Measurements from ENCODE around the gene FRMD5.
"Not testable (repeated sequence)": the region's sequence is repeated elsewhere in the genome, so short reads cannot be mapped to it uniquely, and the experiment has no call there.

FRMD5 gene

DNA sequence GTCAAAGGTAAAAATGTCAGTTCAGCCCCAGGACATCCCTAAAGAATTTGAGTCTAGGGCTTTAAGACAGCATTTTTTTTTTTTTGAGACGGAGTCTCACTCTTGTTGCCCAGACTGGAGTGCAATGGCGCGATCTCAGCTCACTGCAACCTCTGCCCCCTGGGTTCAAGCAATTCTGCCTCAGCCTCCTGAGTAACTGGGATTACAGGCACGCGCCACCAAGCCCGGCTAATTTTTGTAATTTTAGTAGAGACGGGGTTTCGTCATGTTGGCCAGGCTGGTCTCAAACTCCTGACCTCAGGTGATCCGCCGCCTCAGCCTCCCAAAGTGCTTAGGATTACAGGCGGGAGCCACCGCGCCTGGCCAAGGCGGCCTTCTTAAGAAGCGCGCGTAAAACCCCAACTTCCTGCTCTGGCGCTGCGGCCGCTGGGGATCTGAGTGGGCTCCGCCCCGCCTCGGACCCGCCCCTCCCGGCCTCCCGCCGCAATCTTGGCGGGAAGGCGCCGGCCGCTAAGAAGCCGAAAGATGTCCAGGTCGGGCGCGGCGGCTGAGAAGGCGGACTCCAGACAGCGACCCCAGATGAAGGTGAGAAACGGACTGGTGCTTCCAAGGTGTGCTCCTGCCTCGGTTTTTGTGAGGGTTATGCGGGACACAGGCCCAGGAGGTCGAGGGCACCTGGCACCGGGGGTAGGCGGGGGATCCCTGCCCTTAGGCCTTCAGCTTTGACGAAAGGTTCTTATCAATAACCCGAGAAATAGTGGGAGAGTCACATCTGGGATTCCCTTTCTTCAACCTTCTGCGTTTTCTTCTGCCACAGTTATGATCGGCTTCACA is 368.3 kb downstream of the FRMD5 start, which contains the start of gene WDR76:
WDR76 (plus strand) TSS at position 495 of the 834 bp plus-strand sequence; CDS start at position 526, 31 bp downstream.
- peak; percentile 80 to 88 for DNase-seq

GRCh38 chr15:43826029-43826507 is 369.0 kb downstream of the FRMD5 start:
- no peak for DNase-seq

DNA sequence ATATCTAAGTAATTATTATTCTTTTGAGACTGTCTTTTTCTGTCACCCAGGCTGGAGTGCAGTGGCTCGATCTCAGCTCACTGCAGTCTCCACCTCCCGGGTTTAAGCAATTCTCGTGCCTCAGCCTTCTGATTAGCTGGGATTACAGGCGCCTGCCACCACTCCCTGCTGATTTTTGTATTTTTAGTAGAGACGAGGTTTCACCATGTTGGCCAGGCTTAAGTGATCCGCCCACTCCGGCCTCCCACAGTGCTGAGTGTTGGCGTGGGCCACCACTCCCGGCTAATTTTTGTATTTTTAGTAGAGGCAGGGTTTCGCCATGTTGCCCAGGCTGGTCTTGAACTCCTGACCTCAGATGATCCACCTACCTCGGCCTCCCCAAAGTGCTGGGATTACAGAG is 369.8 kb downstream of the FRMD5 start:
- not testable (repeated sequence) for DNase-seq

GRCh38 chr15:43824302-43825246 is 370.5 kb downstream of the FRMD5 start, which contains the start of gene MFAP1:
MFAP1 (minus strand) TSS chr15:43824690; CDS start chr15:43824569, 121 bp downstream.
- DNase-seq: peak; percentile 94 to 98

DNA sequence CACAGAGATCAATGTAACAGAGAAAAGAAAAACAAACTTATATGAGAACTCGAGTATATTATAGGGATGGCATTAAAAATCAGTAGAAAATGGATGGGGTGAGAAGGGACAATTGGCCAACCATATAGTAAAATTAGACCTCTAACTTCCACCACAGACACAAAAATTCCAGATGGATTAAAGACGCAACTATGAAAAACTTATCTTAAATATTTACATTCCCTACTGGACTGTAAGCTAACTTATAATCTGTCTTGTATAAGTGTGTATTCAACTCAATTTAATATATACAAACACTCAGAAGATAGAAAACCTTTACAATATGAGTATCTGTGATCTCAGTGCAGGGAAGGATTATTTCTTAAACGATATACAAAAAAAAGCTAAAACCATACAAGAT is 373.6 kb downstream of the FRMD5 start:
- DNase-seq: no peak

All from NCI-H2081 (cell line).